Caco-2 (cell line): Measurements from ENCODE around the gene COL3A1. TPM values are rescaled to one million over a fixed set of nuclear protein-coding genes. Genes with fewer than 3 reads are reported as not detected.
A peak's percentile ranks its signal among the peaks of the same experiment; 100 is the strongest.

Experiments used
- BruUV-seq: library from RNA; stranded (reverse); fragments of 400-500 nt; replicated peaks from 2 replicates; lab custom pipeline; 2021; lab: Mats Ljungman, UMichigan
- CTCF ChIA-PET: fragments of 300-600 bp; sonication (Branson Sonifier 250); formaldehyde crosslinking; loops from one replicate; lab custom pipeline; 2022; ENCODE audit warnings: antibody characterized with exemption; lab: Charles Lee
- POLR2A ChIA-PET: fragments of 300-600 bp; sonication (Branson Sonifier 250); formaldehyde crosslinking; loops from one replicate; lab custom pipeline; 2022; ENCODE audit warnings: antibody characterized with exemption; lab: Charles Lee
- DNase-seq, 2 experiments: peaks; one replicate each; pipeline versions ENCODE4 v3.0.0 to v3.0.0-alpha.2; 2020 to 2022
- H3K27me3 ChIP-seq: replicated peaks from 2 replicates; pipeline ENCODE4 v1.6.0; 2011; ENCODE audit warnings: low read length; ENCODE audit not compliant: control insufficient read depth, insufficient read depth
- H3K36me3 ChIP-seq: 2 replicates; pipeline ENCODE4 v1.5.1; 2011; ENCODE audit warnings: low read length; ENCODE audit not compliant: control insufficient read depth, insufficient read depth
- H3K4me1 ChIP-seq: fragments of 250-450 bp; sonication (Bioruptor Pico); 2 replicates; pipeline ENCODE4 v1.5.1; 2020; ENCODE audit warnings: mild to moderate bottlenecking
- H3K4me3 ChIP-seq: 2 replicates; pipeline ENCODE4 v1.5.1; 2011; ENCODE audit warnings: low read depth, mild to moderate bottlenecking, control low read depth, low read length
- H3K9me3 ChIP-seq: fragments of 250-450 bp; sonication (Bioruptor Pico); 2 replicates; pipeline ENCODE4 v1.5.1; 2020; ENCODE audit warnings: mild to moderate bottlenecking, moderate library complexity
- H3K27ac Mint-ChIP-seq: one replicate; pipeline ENCODE4 v1.8.0; 2022; ENCODE audit warnings: mixed read lengths; ENCODE audit not compliant: unreplicated experiment
- H3K27me3 Mint-ChIP-seq: one replicate; pipeline ENCODE4 v1.8.0; 2022; ENCODE audit warnings: mixed read lengths; ENCODE audit not compliant: insufficient read depth, unreplicated experiment
- H3K36me3 Mint-ChIP-seq: one replicate; pipeline ENCODE4 v1.8.0; 2022; ENCODE audit warnings: mild to moderate bottlenecking, mixed read lengths; ENCODE audit not compliant: insufficient read depth, unreplicated experiment
- H3K4me1 Mint-ChIP-seq: one replicate; pipeline ENCODE4 v1.8.0; 2022; ENCODE audit warnings: low read depth, mixed read lengths; ENCODE audit not compliant: unreplicated experiment
- H3K4me3 Mint-ChIP-seq: one replicate; pipeline ENCODE4 v1.8.0; 2022; ENCODE audit warnings: mild to moderate bottlenecking, moderate library complexity, mixed read lengths; ENCODE audit not compliant: unreplicated experiment
- H3K9me3 Mint-ChIP-seq: one replicate; pipeline ENCODE4 v1.8.0; 2022; ENCODE audit warnings: mixed read lengths; ENCODE audit not compliant: unreplicated experiment
- CTCF ChIP-seq, 2 experiments: fragments of 200-600 bp in 1 of 2; IDR thresholded peaks; 1 replicate in 1 of 2; 2 replicates in 1 of 2; pipeline versions ENCODE4 v1.5.1 to v1.8.0; 2011 to 2022; ENCODE audit warnings: antibody characterized with exemption in 1 of 2, control low read depth in 1 of 2, inconsistent platforms in 1 of 2, low read depth in 1 of 2, low read length in 1 of 2, mild to moderate bottlenecking in 1 of 2, moderate library complexity in 1 of 2; ENCODE audit not compliant: insufficient read depth in 1 of 2, severe bottlenecking in 1 of 2, unreplicated experiment in 1 of 2
- intact Hi-C: fragments of 100-400 bp; cut with micrococcal nuclease; formaldehyde crosslinking; loops from one replicate; pipeline ENCODE4 v1.10.0; 2022; ENCODE audit not compliant: unreplicated experiment
- total RNA-seq: library from RNA; stranded (reverse); gene quantifications from 2 replicates; pipeline ENCODE4 v1.2.3, GENCODE V29; 2022

The COL3A1 gene
- total RNA-seq, 1 experiment from 2014 or later, result 25.4 TPM

GRCh38 chr2:189047171-189047888 lies 73.2 kb downstream of the COL3A1 start:
- Mint-ChIP-seq H3K36me3 (peaks cover 64% of the 10 kb centered on the region), H3K27me3 (no peaks in the 10 kb centered on the region), H3K9me3 (peaks cover 10% of the 10 kb centered on the region), H3K4me3 (no peak overlapping the region), H3K4me1 (peaks cover 17% of the 10 kb centered on the region), H3K27ac (no peak overlapping the region)
- POLR2A ChIA-PET, result no interaction called here
- no peak for TF ChIP-seq CTCF (IDR thresholded peaks at IDR 0.05; ENCODE audit: insufficient read depth in 1 of 2, low read depth in 1 of 2, low read length in 1 of 2, severe bottlenecking in 1 of 2, unreplicated experiment in 1 of 2)
- DNase-seq, result no peak
- BruUV-seq, result no TSS peak
- CTCF ChIA-PET, result no interaction called here
- intact Hi-C loops, result no loop called here
- no peaks in the 10 kb centered on the region for H3K9me3 ChIP-seq
- H3K4me3 ChIP-seq, result no peak overlapping the region
- H3K36me3 ChIP-seq, result no peaks in the 10 kb centered on the region; the same call in none of the 2 replicates
- no peaks in the 10 kb centered on the region for H3K27me3 ChIP-seq
- peaks cover 39% of the 10 kb centered on the region for H3K4me1 ChIP-seq

- CTCF ChIA-PET, result no interaction called here
- Histone ChIP-seq H3K4me1 (peaks cover 39% of the 10 kb centered on the region), H3K27me3 (no peaks in the 10 kb centered on the region), H3K9me3 (no peaks in the 10 kb centered on the region), H3K4me3 (no peak overlapping the region), H3K36me3 (no peaks in the 10 kb centered on the region; the same call in none of the 2 replicates)
- POLR2A ChIA-PET, result no interaction called here
- H3K4me3 Mint-ChIP-seq, result no peak overlapping the region
- no peak overlapping the region for H3K27ac Mint-ChIP-seq
- H3K4me1 Mint-ChIP-seq, result peaks cover 17% of the 10 kb centered on the region
- TF ChIP-seq CTCF (IDR thresholded peaks at IDR 0.05; ENCODE audit: insufficient read depth in 1 of 2, low read depth in 1 of 2, low read length in 1 of 2, severe bottlenecking in 1 of 2, unreplicated experiment in 1 of 2), result no peak
- intact Hi-C loops, result no loop called here
- peaks cover 10% of the 10 kb centered on the region for H3K9me3 Mint-ChIP-seq
- H3K27me3 Mint-ChIP-seq, result no peaks in the 10 kb centered on the region
- DNase-seq, result no peak
- peaks cover 63% of the 10 kb centered on the region for H3K36me3 Mint-ChIP-seq
- no TSS peak for BruUV-seq
Observed at GRCh38 chr2:189048189-189048588, 74.0 kb downstream of the COL3A1 start.

- H3K4me1 ChIP-seq, result peaks cover 39% of the 10 kb centered on the region
- intact Hi-C loops, result loop anchor here (1.0 kb wide), 1 partner anchor 330 kb away; no protein-coding TSS in a partner anchor
- peak overlapping the region; percentile 39 for H3K4me3 Mint-ChIP-seq
- H3K4me3 ChIP-seq, result no peak overlapping the region
- no peak for TF ChIP-seq CTCF (IDR thresholded peaks at IDR 0.05; ENCODE audit: insufficient read depth in 1 of 2, low read depth in 1 of 2, low read length in 1 of 2, severe bottlenecking in 1 of 2, unreplicated experiment in 1 of 2)
- DNase-seq, result peak in 1 of 2 experiments; percentile 16
- H3K9me3 ChIP-seq, result no peaks in the 10 kb centered on the region
- BruUV-seq, result no TSS peak
- no peaks in the 10 kb centered on the region for H3K27me3 ChIP-seq
- POLR2A ChIA-PET, result no interaction called here
- H3K36me3 ChIP-seq, result no peaks in the 10 kb centered on the region; the same call in none of the 2 replicates
- CTCF ChIA-PET, result no interaction called here
- peaks cover 10% of the 10 kb centered on the region for H3K9me3 Mint-ChIP-seq
- H3K4me1 Mint-ChIP-seq, result peaks cover 17% of the 10 kb centered on the region
- H3K27me3 Mint-ChIP-seq, result no peaks in the 10 kb centered on the region
- peaks cover 67% of the 10 kb centered on the region for H3K36me3 Mint-ChIP-seq
- H3K27ac Mint-ChIP-seq, result peak overlapping the region; percentile 76
Observed at GRCh38 chr2:189049709-189050164, 75.6 kb downstream of the COL3A1 start.
